ENCODE measurements around the gene MINDY2.

DNA sequence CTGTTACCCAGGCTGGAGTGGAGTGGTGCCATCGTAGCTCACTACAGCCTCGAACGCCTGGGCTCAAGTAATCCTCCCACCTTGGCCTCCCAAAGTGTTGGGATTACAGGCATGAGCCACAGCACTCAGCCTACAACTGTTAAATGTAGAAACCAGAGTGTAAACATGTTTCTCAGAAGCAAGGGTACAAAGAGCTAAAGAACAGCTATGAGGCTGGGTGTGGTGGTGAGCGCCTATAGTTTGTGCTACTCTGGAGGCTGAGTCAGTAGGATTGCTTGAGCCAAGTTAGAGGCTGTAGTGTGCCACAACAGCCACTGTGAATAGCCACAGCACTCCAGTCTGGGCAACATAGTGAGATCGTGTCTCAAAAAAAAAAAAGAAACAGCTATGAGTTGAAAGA, 4.8 kb upstream of the MINDY2 start:
- TF ChIP-seq POLR2AphosphoS5 (IDR thresholded peaks at IDR 0.05) (no peak), POLR2A (IDR thresholded peaks at IDR 0.05; ENCODE audit: low read depth) (no peak), EP300 (IDR thresholded peaks at IDR 0.05) (no peak)
- TF ChIP-seq, protein P1, sequence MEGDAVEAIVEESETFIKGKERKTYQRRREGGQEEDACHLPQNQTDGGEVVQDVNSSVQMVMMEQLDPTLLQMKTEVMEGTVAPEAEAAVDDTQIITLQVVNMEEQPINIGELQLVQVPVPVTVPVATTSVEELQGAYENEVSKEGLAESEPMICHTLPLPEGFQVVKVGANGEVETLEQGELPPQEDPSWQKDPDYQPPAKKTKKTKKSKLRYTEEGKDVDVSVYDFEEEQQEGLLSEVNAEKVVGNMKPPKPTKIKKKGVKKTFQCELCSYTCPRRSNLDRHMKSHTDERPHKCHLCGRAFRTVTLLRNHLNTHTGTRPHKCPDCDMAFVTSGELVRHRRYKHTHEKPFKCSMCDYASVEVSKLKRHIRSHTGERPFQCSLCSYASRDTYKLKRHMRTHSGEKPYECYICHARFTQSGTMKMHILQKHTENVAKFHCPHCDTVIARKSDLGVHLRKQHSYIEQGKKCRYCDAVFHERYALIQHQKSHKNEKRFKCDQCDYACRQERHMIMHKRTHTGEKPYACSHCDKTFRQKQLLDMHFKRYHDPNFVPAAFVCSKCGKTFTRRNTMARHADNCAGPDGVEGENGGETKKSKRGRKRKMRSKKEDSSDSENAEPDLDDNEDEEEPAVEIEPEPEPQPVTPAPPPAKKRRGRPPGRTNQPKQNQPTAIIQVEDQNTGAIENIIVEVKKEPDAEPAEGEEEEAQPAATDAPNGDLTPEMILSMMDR (IDR thresholded peaks at IDR 0.05), result no peak

Data from esophagus muscularis mucosa (tissue), 4 donors.